SU-DHL-6 (cell line): Measurements from ENCODE around the gene SCTR.

ENCODE experiments used
- H2AFZ ChIP-seq: fragments of 200-600 bp; sonication (generic); 2 replicates; pipeline ENCODE4 v1.6.1; 2014; ENCODE audit warnings: low read depth, mild to moderate bottlenecking, moderate library complexity, mixed read lengths, antibody characterized with exemption, low read length; ENCODE audit not compliant: severe bottlenecking
- H3F3A ChIP-seq: fragments of 200-600 bp; shearing (Covaris generic); 2 replicates; pipeline ENCODE4 v1.6.0; 2016; ENCODE audit warnings: antibody characterized with exemption, mild to moderate bottlenecking; ENCODE audit not compliant: insufficient read depth
- H3K27ac ChIP-seq: fragments of 200-600 bp; sonication (generic); 2 replicates; pipeline ENCODE4 v1.5.1; 2016; ENCODE audit warnings: low read depth, mild to moderate bottlenecking, low read length, moderate library complexity, mixed read lengths
- H3K27me3 ChIP-seq: fragments of 200-600 bp; sonication (generic), shearing (Covaris generic); 2 replicates; pipeline ENCODE4 v1.6.0; 2014; ENCODE audit warnings: mild to moderate bottlenecking, low read length
- H3K36me3 ChIP-seq: fragments of 200-600 bp; sonication (generic); 2 replicates; pipeline ENCODE4 v1.6.1; 2014; ENCODE audit warnings: mild to moderate bottlenecking, low read length, mixed read lengths
- H3K4me2 ChIP-seq: fragments of 300-600, 200-600 bp; shearing (Covaris generic), sonication (generic); 2 replicates; pipeline ENCODE4 v1.6.0; 2014; ENCODE audit warnings: low read length, low read depth, mild to moderate bottlenecking; ENCODE audit not compliant: poor library complexity, severe bottlenecking
- H3K4me3 ChIP-seq: fragments of 200-600 bp; sonication (generic); 2 replicates; pipeline ENCODE4 v1.5.1; 2014; ENCODE audit warnings: antibody characterized with exemption, low read length, mild to moderate bottlenecking, mixed read lengths; ENCODE audit not compliant: insufficient read depth, poor library complexity, severe bottlenecking
- H3K79me2 ChIP-seq: fragments of 200-600 bp; sonication (generic); 2 replicates; pipeline ENCODE4 v1.6.1; 2014; ENCODE audit warnings: mild to moderate bottlenecking, low read length, moderate library complexity; ENCODE audit not compliant: insufficient read depth
- H3K9ac ChIP-seq: fragments of 200-600 bp; sonication (generic); 2 replicates; pipeline ENCODE4 v1.7.0; 2014; ENCODE audit warnings: mild to moderate bottlenecking, low read length
- H3K9me2 ChIP-seq: fragments of 200-600 bp; sonication (generic); replicated peaks from 2 replicates; pipeline ENCODE4 v1.6.1; 2014; ENCODE audit warnings: low read length; ENCODE audit not compliant: insufficient read depth
- H3K9me3 ChIP-seq: fragments of 200-600 bp; sonication (generic); 2 replicates; pipeline ENCODE4 v1.6.1; 2014; ENCODE audit warnings: low read length, mixed read lengths; ENCODE audit not compliant: insufficient read depth
- H4K20me1 ChIP-seq: fragments of 200-600 bp; sonication (generic); 2 replicates; pipeline ENCODE4 v1.6.1; 2014; ENCODE audit warnings: low read depth, mild to moderate bottlenecking, antibody characterized with exemption, low read length, moderate library complexity, mixed read lengths
- CTCF ChIP-seq: fragments of 200-600 bp; sonication (generic); IDR thresholded peaks from one replicate; pipeline ENCODE4 v1.5.1; 2017; ENCODE audit warnings: antibody characterized with exemption, mild to moderate bottlenecking, low read length, moderate library complexity; ENCODE audit not compliant: insufficient read depth, poor library complexity, severe bottlenecking
- EZH2phosphoT487 ChIP-seq: fragments of 200-600 bp; sonication (generic), shearing (Covaris generic); conservative IDR thresholded peaks from 2 replicates; pipeline ENCODE4 v1.6.1; 2018; ENCODE audit warnings: mild to moderate bottlenecking, antibody characterized with exemption, low read length, moderate library complexity, mixed read lengths

SCTR gene

GRCh38 chr2:119469661-119470297 lies 54.5 kb downstream of the SCTR start:
- H3K79me2 ChIP-seq, result no peaks in the 10 kb centered on the region
- no peak overlapping the region for H3K9ac ChIP-seq
- no peaks in the 10 kb centered on the region for H3F3A ChIP-seq
- no peak overlapping the region for H3K4me3 ChIP-seq
- H3K4me2 ChIP-seq, result no peak overlapping the region
- no peaks in the 10 kb centered on the region for H4K20me1 ChIP-seq
- no peaks in the 10 kb centered on the region for H3K9me3 ChIP-seq
- no peak overlapping the region for H2AFZ ChIP-seq
- H3K9me2 ChIP-seq, result no peaks in the 10 kb centered on the region
- H3K27me3 ChIP-seq, result no peaks in the 10 kb centered on the region
- no peak overlapping the region for H3K27ac ChIP-seq
- no peak for TF ChIP-seq EZH2phosphoT487
- TF ChIP-seq CTCF, result no peak
- no peaks in the 10 kb centered on the region for H3K36me3 ChIP-seq

DNA sequence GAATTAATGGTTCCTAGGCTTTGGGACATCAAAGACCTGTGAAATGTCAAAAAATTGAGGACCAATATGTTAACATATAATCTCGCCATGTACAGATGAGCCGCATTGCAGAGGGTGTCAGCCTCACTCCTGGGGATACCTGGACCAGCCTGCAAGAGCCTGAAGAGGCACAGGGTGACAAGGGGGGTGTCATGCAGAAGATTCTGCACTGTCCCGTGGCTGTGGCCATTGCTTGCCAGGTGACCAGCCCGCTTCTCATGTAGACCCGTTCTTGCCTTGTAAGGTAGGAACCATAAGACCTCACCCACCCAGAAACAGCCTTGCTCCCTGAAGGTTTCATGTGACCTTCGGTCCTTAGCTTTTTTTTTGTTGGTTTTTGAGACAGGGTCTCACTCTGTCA lies 55.2 kb downstream of the SCTR start:
- H3F3A ChIP-seq, result no peaks in the 10 kb centered on the region
- H3K9ac ChIP-seq, result no peak overlapping the region
- no peak overlapping the region for H2AFZ ChIP-seq
- H3K36me3 ChIP-seq, result no peaks in the 10 kb centered on the region
- no peak overlapping the region for H3K4me3 ChIP-seq
- no peak overlapping the region for H3K27ac ChIP-seq
- no peaks in the 10 kb centered on the region for H3K27me3 ChIP-seq
- H3K9me3 ChIP-seq, result no peaks in the 10 kb centered on the region
- H3K4me2 ChIP-seq, result no peak overlapping the region
- no peaks in the 10 kb centered on the region for H4K20me1 ChIP-seq
- H3K79me2 ChIP-seq, result no peaks in the 10 kb centered on the region
- no peaks in the 10 kb centered on the region for H3K9me2 ChIP-seq
- TF ChIP-seq EZH2phosphoT487, result no peak
- TF ChIP-seq CTCF, result no peak

DNA sequence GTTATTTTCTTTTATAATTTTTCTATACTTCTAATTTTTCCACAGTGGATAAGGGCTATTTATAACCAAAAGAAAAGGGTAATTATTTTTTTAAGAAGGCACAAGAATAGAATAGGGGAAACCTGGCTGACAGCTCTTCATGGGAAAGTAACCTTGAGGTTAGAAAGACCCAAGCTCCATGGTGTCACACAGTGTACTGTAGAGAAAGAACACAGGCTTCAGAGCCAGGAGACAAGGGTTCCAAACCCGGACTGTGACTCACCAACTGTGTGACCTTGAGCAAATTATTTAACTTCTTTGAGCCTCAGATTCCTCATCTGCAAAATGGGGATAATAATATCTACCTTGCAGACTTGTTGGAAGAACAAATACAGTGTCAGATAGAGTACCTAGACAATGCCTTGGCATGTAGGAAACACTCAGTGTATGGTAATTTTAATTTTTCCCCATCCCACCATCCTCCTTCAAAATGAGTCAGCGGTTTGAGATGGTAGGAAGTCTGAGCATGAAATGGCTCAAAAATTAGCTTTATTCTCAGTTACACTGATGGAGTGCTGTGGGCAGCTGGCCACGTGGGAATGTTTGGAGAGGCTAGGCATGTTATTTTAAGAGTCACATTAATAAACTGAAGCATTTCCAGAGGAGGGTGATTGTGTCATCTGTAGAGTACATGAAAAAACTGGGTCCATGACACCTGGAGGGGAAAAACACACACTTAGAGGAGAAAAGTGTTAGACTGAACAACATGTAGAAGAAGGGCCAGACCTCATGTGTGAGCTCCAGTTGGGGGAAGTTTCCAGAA lies 55.9 kb downstream of the SCTR start:
- no peaks in the 10 kb centered on the region for H4K20me1 ChIP-seq
- no peak overlapping the region for H3K4me3 ChIP-seq
- no peak overlapping the region for H3K4me2 ChIP-seq
- H3K9me2 ChIP-seq, result no peaks in the 10 kb centered on the region
- H3K27ac ChIP-seq, result no peak overlapping the region
- no peak overlapping the region for H2AFZ ChIP-seq
- no peak overlapping the region for H3K9ac ChIP-seq
- no peaks in the 10 kb centered on the region for H3K79me2 ChIP-seq
- no peaks in the 10 kb centered on the region for H3K9me3 ChIP-seq
- H3K36me3 ChIP-seq, result no peaks in the 10 kb centered on the region
- no peaks in the 10 kb centered on the region for H3F3A ChIP-seq
- no peaks in the 10 kb centered on the region for H3K27me3 ChIP-seq
- TF ChIP-seq EZH2phosphoT487 (no peak), CTCF (no peak)
